Pancreas (tissue), 10 donors: Measurements from ENCODE around the gene ERV3-1. TPM values are rescaled to one million over a fixed set of nuclear protein-coding genes. Genes with fewer than 3 reads are reported as not detected.
"Not testable (repeated sequence)": the region's sequence is repeated elsewhere in the genome, so short reads cannot be mapped to it uniquely, and the experiment has no call there.

Source experiments
- ATAC-seq, 4 donors: fragments of 200-7000 bp; cut with Tn5 transposase; one replicate each; pipeline versions ENCODE4 v1.8.0 to v1.9.1; 2020; ENCODE audit warnings: mild to moderate bottlenecking in 4 of 4, moderate library complexity in 4 of 4
- DNase-seq, 6 donors: peaks; one replicate each; pipeline ENCODE4 v3.0.0-alpha.2; 2020
- FAIRE-seq: peaks from 2 replicates; lab custom pipeline; 2012; peaks lifted over from hg19 to GRCh38; lab: Jason Lieb, UNC
- H3K27ac ChIP-seq, 4 donors: fragments of 200-600 bp; sonication (generic); 1 replicate in 3 of 4; 2 replicates in 1 of 4; pipeline versions ENCODE4 v1.5.0 to v1.8.0; 2020
- H3K27me3 ChIP-seq, 4 donors: fragments of 200-600 bp; one replicate each; pipeline ENCODE4 v1.8.0; 2021
- H3K36me3 ChIP-seq, 3 donors: fragments of 200-600 bp; sonication (generic) in 1 of 3; one replicate each; pipeline versions ENCODE4 v1.5.0 to v1.8.0; 2020 to 2021
- H3K4me1 ChIP-seq, 3 donors: fragments of 200-600 bp; one replicate each; pipeline ENCODE4 v1.8.0; 2021
- H3K4me3 ChIP-seq, 4 donors: fragments of 200-600 bp; sonication (generic) in 2 of 4; one replicate each; pipeline versions ENCODE4 v1.5.0 to v1.8.0; 2020 to 2021
- H3K9me3 ChIP-seq, 4 donors: fragments of 200-600 bp; one replicate each; pipeline ENCODE4 v1.8.0; 2021
- CTCF ChIP-seq, 4 donors: fragments of 200-600 bp; sonication (generic) in 3 of 4; IDR thresholded peaks; one replicate each; pipeline versions ENCODE4 v1.5.0 to v1.8.0; 2021; ENCODE audit warnings: antibody characterized with exemption in 4 of 4
- WGBS, 2 donors: extraction: QIAGEN DNeasy Blood & Tissue Kit; methylation state at CpG; one replicate each; pipeline ENCODE4 v1.1.7; 2013; 5-methylcytosine and 5-hydroxymethylcytosine counted together
- intact Hi-C, 3 donors: fragments of 100-400 bp; cut with DNase I; formaldehyde crosslinking; loops; one replicate each; pipeline versions ENCODE4 v1.11.1 to v1.14.2; 2022
- polyA plus RNA-seq, 2 donors: library from polyadenylated mRNA; stranded (reverse); fragments of 200-250 nt; gene quantifications; one replicate each; pipeline ENCODE4 v1.2.3, GENCODE V29; 2013
- total RNA-seq, 6 donors: library from RNA; stranded (reverse); fragmentation: NEBNext Ultra II Directional in 4 of 6; extraction: Animal tissue kit (Norgen Biotek cat#: 25700) in 4 of 6; gene quantifications; one replicate each; pipeline versions ENCODE4 v1.2.1 to v1.2.4, GENCODE V29; 2021 to 2023
- donor health status: healthy with polysubstance abuse.
- donor health status: DM: no; HTN: no; CAD: no; lungs with moderate emphysema.
- donor health status: DM: no; HTN: no; CAD: no.
- donor health status: control.
- donor health status: control.
- donor health status: Bipolar disorder and iron deficiency.
- donor health status: DM: yes; HTN: yes; CAD: no.
- donor health status: DM: no; HTN: no; CAD: no.
- donor health status: DM: no; HTN: no; CAD: no.
- donor health status: DM: yes; HTN: yes; CAD: no.

ERV3-1 gene
- total and polyA plus RNA-seq, 8 donors: 2.7 to 12.7 (median 4.5) TPM

GRCh38 chr7:64946772-64947171 lies 59.7 kb downstream of the ERV3-1 start:
- 45% methylated on average over 5 of the region's 5 CpGs for WGBS, 2 donors
- FAIRE-seq (no peak), DNase-seq (peak in 2 of 6 donors; percentile 56 to 62), ATAC-seq (peak; percentile 36 to 71 (median 50))
- H3K36me3 ChIP-seq: no peaks in the 10 kb centered on the region
- H3K4me3 ChIP-seq: peak overlapping the region in 1 of 4 donors; percentile 54
- intact Hi-C loops: loop anchor here in 1 of 3 donors (10.0 kb wide), 1 partner anchor 358 kb away; no protein-coding TSS in a partner anchor
- no peak overlapping the region for H3K27ac ChIP-seq
- H3K4me1 ChIP-seq: peaks cover 0 to 2% (median 0%) of the 10 kb centered on the region in 3 donors
- no peaks in the 10 kb centered on the region for H3K9me3 ChIP-seq
- no peaks in the 10 kb centered on the region for H3K27me3 ChIP-seq
- TF ChIP-seq CTCF (IDR thresholded peaks at IDR 0.05): no peak

GRCh38 chr7:64945503-64946175 lies 60.8 kb downstream of the ERV3-1 start:
- ATAC-seq: no peak
- peaks cover 0 to 2% (median 0%) of the 10 kb centered on the region in 3 donors for H3K4me1 ChIP-seq
- no peaks in the 10 kb centered on the region for H3K9me3 ChIP-seq
- 37 to 41% methylated on average over 2 of the region's 2 CpGs for WGBS, 2 donors
- H3K36me3 ChIP-seq: no peaks in the 10 kb centered on the region
- H3K27ac ChIP-seq: no peak overlapping the region
- DNase-seq: no peak
- no peak for FAIRE-seq
- H3K4me3 ChIP-seq: no peak overlapping the region
- no peak for TF ChIP-seq CTCF (IDR thresholded peaks at IDR 0.05)
- intact Hi-C loops: loop anchor here in 1 of 3 donors (10.0 kb wide), 1 partner anchor 359 kb away; no protein-coding TSS in a partner anchor
- no peaks in the 10 kb centered on the region for H3K27me3 ChIP-seq

GRCh38 chr7:64944667-64945502 lies 61.6 kb downstream of the ERV3-1 start:
- intact Hi-C loops: loop anchor here in 1 of 3 donors (10.0 kb wide), 1 partner anchor 360 kb away; no protein-coding TSS in a partner anchor
- not testable (repeated sequence) for FAIRE-seq, H3K27me3 ChIP-seq, ATAC-seq, H3K27ac ChIP-seq, DNase-seq, H3K9me3 ChIP-seq, H3K4me1 ChIP-seq, H3K36me3 ChIP-seq, H3K4me3 ChIP-seq
- WGBS, 2 donors: 66 to 70% methylated on average over 5 of the region's 5 CpGs

Other genes starting within 250 kb of the ERV3-1 start
- gene ZNF138, start 212.3 kb downstream of the ERV3-1 start, total RNA-seq: 1 to 10 TPM; 3.0 to 4.5 (median 3.6) TPM
- 1 to 10 TPM; 3.3 to 3.7 TPM for gene ZNF138, start 212.3 kb downstream of the ERV3-1 start, polyA plus RNA-seq
- 1 to 10 TPM; 1.7 to 8.0 (median 3.0) TPM for gene ZNF273, start 103.4 kb downstream of the ERV3-1 start, total RNA-seq
- 1 to 10 TPM; 4.6 to 5.4 TPM for gene ZNF273, start 103.4 kb downstream of the ERV3-1 start, polyA plus RNA-seq
- gene ZNF117, start 15.7 kb downstream of the ERV3-1 start, total RNA-seq: 1 to 10 TPM; 3.0 to 9.4 (median 3.9) TPM
- 1 to 10 TPM; 3.0 to 4.2 TPM for gene ZNF117, start 15.7 kb downstream of the ERV3-1 start, polyA plus RNA-seq